Neuronal stem cell (in vitro differentiated cells): ENCODE measurements around the gene OTX1.
"Not testable (repeated sequence)": the region's sequence is repeated elsewhere in the genome, so short reads cannot be mapped to it uniquely, and the experiment has no call there.

Experiments
- DNase-seq: peaks from one replicate; pipeline ENCODE4 v3.0.0-alpha.2; 2013; ENCODE audit warnings: low spot score
- H2AFZ ChIP-seq: one replicate; pipeline ENCODE4 v1.6.1; 2013; ENCODE audit warnings: mild to moderate bottlenecking, low read length, inconsistent platforms
- H2AK5ac ChIP-seq: 2 replicates; pipeline ENCODE4 v1.6.1; 2013; ENCODE audit warnings: low read depth, mild to moderate bottlenecking, inconsistent platforms, low read length, moderate library complexity, mixed read lengths
- H2BK120ac ChIP-seq: 2 replicates; pipeline ENCODE4 v1.6.1; 2013; ENCODE audit warnings: low read depth, mild to moderate bottlenecking, inconsistent platforms, low read length, moderate library complexity, mixed read lengths
- H2BK12ac ChIP-seq: one replicate; pipeline ENCODE4 v1.6.1; 2013; ENCODE audit warnings: low read length, inconsistent platforms
- H2BK15ac ChIP-seq: 2 replicates; pipeline ENCODE4 v1.6.1; 2013; ENCODE audit warnings: mild to moderate bottlenecking, low read length, inconsistent platforms, mixed read lengths
- H2BK5ac ChIP-seq: one replicate; pipeline ENCODE4 v1.6.1; 2013; ENCODE audit warnings: inconsistent platforms, mild to moderate bottlenecking, low read length, moderate library complexity
- H3K14ac ChIP-seq: one replicate; pipeline ENCODE4 v1.6.1; 2013; ENCODE audit warnings: low read length, inconsistent platforms
- H3K18ac ChIP-seq: 2 replicates; pipeline ENCODE4 v1.6.1; 2013; ENCODE audit warnings: low read length, inconsistent platforms
- H3K23ac ChIP-seq: 2 replicates; pipeline ENCODE4 v1.6.1; 2013; ENCODE audit warnings: low read depth, mild to moderate bottlenecking, mixed read lengths, low read length, inconsistent platforms; ENCODE audit not compliant: poor library complexity
- H3K27ac ChIP-seq: replicated peaks from 3 replicates; pipeline ENCODE4 v1.5.1; 2013; ENCODE audit warnings: low read length, inconsistent platforms
- H3K27me3 ChIP-seq, 3 experiments: 2 replicates each; pipeline ENCODE4 v1.6.1; 2013; ENCODE audit warnings: low read length in 3 of 3, mild to moderate bottlenecking in 2 of 3, inconsistent platforms in 1 of 3, low read depth in 1 of 3, mixed read lengths in 1 of 3, moderate library complexity in 1 of 3; ENCODE audit not compliant: control insufficient read depth in 3 of 3, insufficient read depth in 3 of 3
- H3K36me3 ChIP-seq, 2 donors: replicated peaks in 1 of 2; 2 replicates each; pipeline ENCODE4 v1.6.1; 2013; ENCODE audit warnings: low read length in 2 of 2; ENCODE audit not compliant: control insufficient read depth in 2 of 2, insufficient read depth in 2 of 2
- H3K4ac ChIP-seq: 2 replicates; pipeline ENCODE4 v1.6.1; 2013; ENCODE audit warnings: inconsistent platforms, mild to moderate bottlenecking, low read length, moderate library complexity
- H3K4me1 ChIP-seq, 2 donors: 1 replicate in 1 of 2; 2 replicates in 1 of 2; pipeline ENCODE4 v1.6.1; 2013; ENCODE audit warnings: low read length in 2 of 2, low read depth in 1 of 2; ENCODE audit not compliant: control insufficient read depth in 2 of 2, insufficient read depth in 1 of 2
- H3K4me2 ChIP-seq: one replicate; pipeline ENCODE4 v1.6.1; 2013; ENCODE audit warnings: mild to moderate bottlenecking, low read length, inconsistent platforms; ENCODE audit not compliant: insufficient read depth, poor library complexity, severe bottlenecking
- H3K4me3 ChIP-seq, 2 donors: 2 replicates each; pipeline ENCODE4 v1.5.1; 2013; ENCODE audit warnings: low read length in 2 of 2, mild to moderate bottlenecking in 2 of 2, inconsistent platforms in 1 of 2, moderate library complexity in 1 of 2
- H3K79me1 ChIP-seq: one replicate; pipeline ENCODE4 v1.6.1; 2013; ENCODE audit warnings: low read depth, mild to moderate bottlenecking, inconsistent platforms, low read length, moderate library complexity
- H3K9ac ChIP-seq: one replicate; pipeline ENCODE4 v1.6.1; 2013; ENCODE audit warnings: mild to moderate bottlenecking, low read depth, low read length, inconsistent platforms; ENCODE audit not compliant: poor library complexity
- H3K9me3 ChIP-seq, 2 donors: replicated peaks in 1 of 2; 2 replicates each; pipeline versions ENCODE3 to v1.6.1; 2013; ENCODE audit warnings: low read length in 2 of 2, mild to moderate bottlenecking in 2 of 2, inconsistent platforms in 1 of 2, low read depth in 1 of 2, mixed read lengths in 1 of 2, moderate library complexity in 1 of 2; ENCODE audit not compliant: control insufficient read depth in 2 of 2, insufficient read depth in 1 of 2
- H4K8ac ChIP-seq: one replicate; pipeline ENCODE4 v1.6.1; 2013; ENCODE audit warnings: low read depth, mild to moderate bottlenecking, inconsistent platforms, low read length, moderate library complexity
- H4K91ac ChIP-seq: one replicate; pipeline ENCODE4 v1.6.1; 2013; ENCODE audit warnings: low read length, low read depth, mild to moderate bottlenecking, inconsistent platforms; ENCODE audit not compliant: poor library complexity
- WGBS, 2 donors: extraction: QIAGEN DNeasy Blood & Tissue Kit; methylation state at CpG; one replicate each; pipeline ENCODE4 v1.1.7; 2013; ENCODE audit warnings: missing lambda C conversion rate in 2 of 2, mixed read lengths in 1 of 2; ENCODE audit not compliant: insufficient read length in 2 of 2, insufficient replicate concordance in 1 of 2; ENCODE audit errors: extremely low coverage in 2 of 2; 5-methylcytosine and 5-hydroxymethylcytosine counted together

OTX1 gene

DNA sequence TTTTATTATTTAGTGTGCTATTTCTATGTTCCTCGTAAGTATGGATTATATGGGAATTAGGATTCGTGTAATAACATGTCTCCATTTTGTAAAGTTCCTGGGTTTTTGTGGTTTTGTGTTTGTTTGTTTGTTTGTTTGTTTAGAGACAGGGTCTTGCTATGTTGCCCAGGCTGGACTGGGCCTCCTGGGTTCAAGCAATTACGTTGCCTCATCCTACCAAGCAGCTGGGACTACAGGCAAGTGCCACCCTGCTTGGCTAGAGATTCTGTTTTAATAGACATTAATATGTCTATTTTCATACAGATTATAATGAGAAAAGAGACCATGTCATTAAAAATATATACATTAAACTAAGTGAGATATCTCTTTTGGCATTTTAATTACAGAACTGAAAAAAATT, 35.2 kb upstream of the OTX1 start:
- Histone ChIP-seq H3K36me3 (no peaks in the 10 kb centered on the region), H2BK12ac (no peak overlapping the region), H3K27me3 (no peaks in the 10 kb centered on the region), H3K4me3 (no peak overlapping the region), H2BK120ac (no peak overlapping the region), H3K9ac (no peak overlapping the region), H3K23ac (no peak overlapping the region), H2AK5ac (no peak overlapping the region), H2BK5ac (no peak overlapping the region), H4K8ac (no peak overlapping the region), H3K4me2 (no peak overlapping the region), H3K18ac (no peak overlapping the region), H2AFZ (no peak overlapping the region), H3K27ac (no peak overlapping the region), H3K4me1 (peaks cover 3 to 25% of the 10 kb centered on the region in 2 donors), H3K4ac (no peak overlapping the region), H3K14ac (no peak overlapping the region), H3K79me1 (no peaks in the 10 kb centered on the region), H3K9me3 (no peaks in the 10 kb centered on the region), H2BK15ac (no peak overlapping the region), H4K91ac (no peak overlapping the region)
- WGBS, 2 donors, result no CpG with 5 or more reads among the region's 3 CpGs
- no peak for DNase-seq

DNA sequence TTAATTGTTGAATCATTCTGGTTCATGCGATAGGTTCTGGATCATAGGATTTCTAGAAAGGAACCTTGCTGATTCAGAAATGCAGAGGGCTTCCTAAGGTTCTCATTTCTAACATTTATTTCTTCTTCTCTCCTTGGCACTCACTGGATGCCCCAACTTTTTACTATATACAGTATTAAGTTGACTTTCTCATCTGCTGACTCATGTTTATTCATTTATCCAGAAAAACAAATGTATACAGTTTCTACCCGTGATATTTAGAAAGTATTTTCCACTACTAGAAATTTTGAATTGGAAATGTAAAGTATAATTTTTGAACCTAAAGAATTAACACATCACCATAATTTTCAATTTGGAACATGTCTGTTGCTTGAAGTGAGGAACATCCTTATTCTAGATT, 32.2 kb upstream of the OTX1 start:
- Histone ChIP-seq H3K4me2 (no peak overlapping the region), H2BK15ac (no peak overlapping the region), H3K4ac (no peak overlapping the region), H2BK12ac (no peak overlapping the region), H3K9me3 (no peaks in the 10 kb centered on the region), H3K79me1 (no peaks in the 10 kb centered on the region), H4K8ac (no peak overlapping the region), H4K91ac (no peak overlapping the region), H3K4me1 (peaks cover 0 to 6% of the 10 kb centered on the region in 2 donors), H3K23ac (no peak overlapping the region), H2BK5ac (no peak overlapping the region), H3K27ac (no peak overlapping the region), H2AFZ (no peak overlapping the region), H3K14ac (no peak overlapping the region), H3K27me3 (no peaks in the 10 kb centered on the region), H3K36me3 (peaks cover 0 to 2% of the 10 kb centered on the region in 2 donors), H3K9ac (no peak overlapping the region), H3K4me3 (no peak overlapping the region), H2AK5ac (no peak overlapping the region), H2BK120ac (no peak overlapping the region), H3K18ac (no peak overlapping the region)
- DNase-seq, result no peak
- no CpG with 5 or more reads among the region's 2 CpGs for WGBS, 2 donors

DNA sequence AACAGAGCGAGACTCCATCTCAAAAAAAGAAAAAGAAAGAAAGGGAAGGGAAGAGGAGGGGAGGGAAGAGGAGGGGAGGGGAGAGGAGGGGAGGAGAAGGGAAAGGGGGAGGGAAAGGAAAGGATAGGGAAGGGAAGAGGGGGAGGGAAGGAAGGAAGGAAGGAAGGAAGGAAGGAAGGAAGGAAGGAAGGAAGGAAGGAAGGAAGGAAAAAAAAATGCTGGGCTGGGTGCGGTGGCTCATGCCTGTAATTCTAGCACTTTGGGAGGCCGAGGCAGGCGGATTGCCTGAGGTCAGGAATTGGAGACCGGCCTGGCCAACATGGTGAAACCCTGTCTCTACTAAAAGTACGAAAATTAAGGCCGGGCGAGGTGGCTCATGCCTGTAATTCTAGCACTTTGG, 30.9 kb upstream of the OTX1 start:
- H2AK5ac ChIP-seq, H3K14ac ChIP-seq, H3K23ac ChIP-seq, H2BK12ac ChIP-seq, H3K9me3 ChIP-seq, H3K9ac ChIP-seq, H4K91ac ChIP-seq, H3K36me3 ChIP-seq, H3K4me1 ChIP-seq, H2BK15ac ChIP-seq, H3K4ac ChIP-seq, DNase-seq, H4K8ac ChIP-seq, H2AFZ ChIP-seq, H3K27ac ChIP-seq, H3K79me1 ChIP-seq, H2BK5ac ChIP-seq, H3K4me2 ChIP-seq, H3K27me3 ChIP-seq, H2BK120ac ChIP-seq, H3K18ac ChIP-seq, H3K4me3 ChIP-seq: not testable (repeated sequence)
- no CpG with 5 or more reads among the region's 8 CpGs for WGBS, 2 donors

DNA sequence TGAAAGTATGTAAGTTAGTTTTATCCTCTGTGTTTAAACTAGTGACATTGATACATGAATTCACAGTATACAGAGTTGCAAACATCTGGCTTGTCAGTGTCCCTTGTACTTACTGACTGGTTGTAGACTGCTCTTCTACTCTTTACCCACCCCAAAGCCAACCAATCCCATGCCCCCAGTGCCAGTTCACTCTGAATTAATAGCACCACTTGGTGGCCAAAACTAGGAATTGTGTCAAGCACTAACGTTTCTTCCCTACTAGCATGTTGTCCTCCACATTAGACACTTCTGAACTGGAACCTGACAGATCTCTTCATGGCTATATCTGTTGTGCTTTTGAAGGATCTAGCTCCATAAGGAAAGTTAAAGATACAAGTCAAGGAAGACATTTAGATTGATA, 27.2 kb upstream of the OTX1 start:
- Histone ChIP-seq H3K4me2 (no peak overlapping the region), H2AK5ac (no peak overlapping the region), H3K18ac (no peak overlapping the region), H2BK12ac (no peak overlapping the region), H3K27me3 (no peaks in the 10 kb centered on the region), H2BK15ac (no peak overlapping the region), H3K4me3 (no peak overlapping the region), H2AFZ (no peak overlapping the region), H3K23ac (no peak overlapping the region), H3K79me1 (no peaks in the 10 kb centered on the region), H4K8ac (no peak overlapping the region), H2BK5ac (no peak overlapping the region), H3K27ac (no peak overlapping the region), H3K4ac (no peak overlapping the region), H3K9me3 (no peaks in the 10 kb centered on the region), H3K14ac (no peak overlapping the region), H3K9ac (no peak overlapping the region), H2BK120ac (no peak overlapping the region), H3K36me3 (peaks cover 0 to 4% of the 10 kb centered on the region in 2 donors), H3K4me1 (no peaks in the 10 kb centered on the region), H4K91ac (no peak overlapping the region)
- DNase-seq, result no peak
- no CpG with 5 or more reads among the region's 1 CpG for WGBS, 2 donors
